Peyer's patch (tissue), 4 donors: ENCODE results near the gene STK24.

Source experiments
- POLR2A ChIP-seq, 2 donors: fragments of 450-650 bp; IDR thresholded peaks; one replicate each; pipeline ENCODE4 v1.5.1; 2017; ENCODE audit warnings: antibody characterized with exemption in 2 of 2, mild to moderate bottlenecking in 2 of 2, moderate library complexity in 2 of 2
- TF ChIP-seq, protein P1 (sequence below), 6 experiments: fragments of 450-650 bp in 4 of 6; fragments of 200-600 bp in 2 of 6; sonication (generic) in 1 of 6; IDR thresholded peaks; one replicate each; pipeline ENCODE4 v1.5.1; 2017 to 2019; ENCODE audit warnings: antibody characterized with exemption in 6 of 6, mild to moderate bottlenecking in 3 of 6, moderate library complexity in 1 of 6

DNA sequence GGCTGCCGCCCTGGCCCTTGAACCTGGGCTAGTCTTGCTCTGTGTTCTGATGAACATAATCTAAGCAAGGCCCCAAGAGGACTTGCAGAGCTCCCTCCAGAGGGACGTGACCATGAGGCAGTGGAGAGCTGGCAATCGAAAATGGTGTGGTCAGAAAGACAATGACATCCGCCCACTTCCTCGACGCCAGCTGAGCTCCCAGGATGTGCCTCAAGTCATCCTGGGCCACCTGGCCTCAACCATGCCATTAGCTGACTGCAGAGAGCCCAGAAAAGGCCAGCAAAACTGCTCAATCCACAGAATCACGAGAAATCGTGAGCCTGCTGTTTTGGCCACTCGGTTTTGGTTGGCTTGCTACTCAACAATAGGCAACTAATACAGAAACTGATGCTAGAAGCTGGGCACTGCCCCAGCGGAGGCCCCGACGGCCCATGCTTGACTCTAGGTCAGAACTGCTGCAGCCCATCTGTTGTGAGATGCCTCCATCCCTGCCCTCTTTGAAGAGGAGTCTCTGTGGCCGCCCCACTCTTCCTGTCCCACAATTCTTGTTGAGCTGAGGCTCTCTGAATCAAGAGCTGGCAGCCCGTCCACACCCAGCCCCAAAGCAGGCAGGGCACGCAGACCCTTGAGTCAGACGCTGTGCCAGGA is 53.3 kb downstream of the STK24 start:
- no peak for TF ChIP-seq POLR2A (IDR thresholded peaks at IDR 0.05)
- TF ChIP-seq, protein P1, sequence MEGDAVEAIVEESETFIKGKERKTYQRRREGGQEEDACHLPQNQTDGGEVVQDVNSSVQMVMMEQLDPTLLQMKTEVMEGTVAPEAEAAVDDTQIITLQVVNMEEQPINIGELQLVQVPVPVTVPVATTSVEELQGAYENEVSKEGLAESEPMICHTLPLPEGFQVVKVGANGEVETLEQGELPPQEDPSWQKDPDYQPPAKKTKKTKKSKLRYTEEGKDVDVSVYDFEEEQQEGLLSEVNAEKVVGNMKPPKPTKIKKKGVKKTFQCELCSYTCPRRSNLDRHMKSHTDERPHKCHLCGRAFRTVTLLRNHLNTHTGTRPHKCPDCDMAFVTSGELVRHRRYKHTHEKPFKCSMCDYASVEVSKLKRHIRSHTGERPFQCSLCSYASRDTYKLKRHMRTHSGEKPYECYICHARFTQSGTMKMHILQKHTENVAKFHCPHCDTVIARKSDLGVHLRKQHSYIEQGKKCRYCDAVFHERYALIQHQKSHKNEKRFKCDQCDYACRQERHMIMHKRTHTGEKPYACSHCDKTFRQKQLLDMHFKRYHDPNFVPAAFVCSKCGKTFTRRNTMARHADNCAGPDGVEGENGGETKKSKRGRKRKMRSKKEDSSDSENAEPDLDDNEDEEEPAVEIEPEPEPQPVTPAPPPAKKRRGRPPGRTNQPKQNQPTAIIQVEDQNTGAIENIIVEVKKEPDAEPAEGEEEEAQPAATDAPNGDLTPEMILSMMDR (IDR thresholded peaks at IDR 0.05) = no peak
